Spinal cord (tissue), 10 donors: ENCODE measurements around the gene GTF2F2. TPM values are rescaled to one million over a fixed set of nuclear protein-coding genes. Genes with fewer than 3 reads are reported as not detected.

Experiments
- DNase-seq, 6 donors: peaks; one replicate each; pipeline versions ENCODE4 v3.0.0 to v3.0.0-alpha.2; 2013 to 2015; ENCODE audit warnings: low spot score in 6 of 6, low read depth in 4 of 6
- H3K27ac ChIP-seq: one replicate; pipeline ENCODE4 v1.5.1; 2013; ENCODE audit warnings: low read depth, low read length, control low read depth
- H3K27me3 ChIP-seq: one replicate; pipeline ENCODE4 v1.6.1; 2013; ENCODE audit warnings: low read length; ENCODE audit not compliant: control insufficient read depth, insufficient read depth
- H3K36me3 ChIP-seq: one replicate; pipeline ENCODE4 v1.6.1; 2013; ENCODE audit warnings: low read length; ENCODE audit not compliant: control insufficient read depth, insufficient read depth
- H3K4me1 ChIP-seq: one replicate; pipeline ENCODE4 v1.6.1; 2013; ENCODE audit warnings: low read length; ENCODE audit not compliant: control insufficient read depth, insufficient read depth
- H3K4me3 ChIP-seq: one replicate; pipeline ENCODE4 v1.5.1; 2013; ENCODE audit warnings: low read depth, low read length, control low read depth
- H3K9me3 ChIP-seq: one replicate; pipeline ENCODE4 v1.6.1; 2013; ENCODE audit warnings: low read length; ENCODE audit not compliant: control insufficient read depth, insufficient read depth
- WGBS: methylation state at CpG from one replicate; pipeline ENCODE4 v1.1.5; 2013; ENCODE audit warnings: missing lambda C conversion rate; ENCODE audit not compliant: insufficient coverage; 5-methylcytosine and 5-hydroxymethylcytosine counted together
- polyA plus RNA-seq, 2 donors: library from polyadenylated mRNA; unstranded; fragments of 120-200 nt; gene quantifications; one replicate each; pipeline ENCODE4 v1.2.1, GENCODE V29; 2013; ENCODE audit not compliant: insufficient read length in 2 of 2
- total RNA-seq, 2 donors: library from RNA; depleted of rRNA in 1 of 2; stranded (reverse); fragments of 120-200 nt in 1 of 2; fragments of >200 nt in 1 of 2; gene quantifications; one replicate each; pipeline versions ENCODE4 v1.2.3 to v1.2.4, GENCODE V29; 2013 to 2014
- donor health status: healthy.

GTF2F2 gene
- total and polyA plus RNA-seq, 4 donors, result 24.7 to 34.1 (median 28.7) TPM

DNA sequence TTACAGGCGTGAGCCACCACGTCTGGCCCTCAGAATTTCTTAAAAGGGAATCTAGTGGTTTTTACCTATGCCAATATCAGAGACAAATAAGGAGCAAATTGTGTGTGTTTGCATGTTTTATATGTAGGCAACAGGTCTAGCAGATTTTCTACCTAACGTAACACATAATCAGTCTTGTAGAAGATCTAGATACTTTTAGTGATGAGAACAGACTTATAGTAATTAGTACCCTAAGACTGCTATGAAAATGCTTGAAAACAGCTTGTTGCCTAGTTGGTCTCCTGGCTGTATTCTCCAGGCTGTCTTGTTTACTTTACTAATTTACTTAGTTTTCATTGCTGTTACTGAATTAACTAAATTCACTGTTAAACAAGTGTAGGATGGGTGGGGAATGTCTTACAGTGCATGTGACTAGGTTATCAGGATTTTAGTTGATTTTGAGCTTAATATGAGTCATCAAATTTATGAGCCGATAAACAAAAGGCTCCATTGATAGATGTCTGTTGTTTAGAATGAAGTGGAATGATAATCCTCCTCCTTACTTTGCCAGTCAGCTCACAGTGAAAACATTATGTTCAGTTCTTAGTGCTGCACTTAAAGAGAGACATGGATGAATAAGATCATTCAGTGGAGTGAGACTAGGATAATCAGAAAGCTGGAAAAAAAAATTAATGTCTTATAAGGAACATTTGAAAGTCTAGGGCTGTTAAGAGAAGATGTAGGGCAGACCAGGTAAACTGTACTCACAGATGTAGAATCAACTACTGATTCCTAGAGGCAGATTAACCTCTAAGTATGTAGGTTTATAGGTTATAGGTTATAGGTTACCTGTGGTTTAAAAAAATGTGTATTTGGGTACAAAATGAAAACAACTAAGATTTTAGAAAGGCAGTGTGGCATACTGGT lies 22.4 kb downstream of the GTF2F2 start:
- H3K27ac ChIP-seq, result peak overlapping the region; percentile 6
- no peaks in the 10 kb centered on the region for H3K9me3 ChIP-seq
- H3K27me3 ChIP-seq, result no peaks in the 10 kb centered on the region
- peak in 2 of 6 donors; percentile 43 to 45 for DNase-seq
- no CpG with 5 or more reads among the region's 4 CpGs for WGBS
- H3K4me3 ChIP-seq, result no peak overlapping the region
- H3K4me1 ChIP-seq, result peaks cover 7% of the 10 kb centered on the region
- H3K36me3 ChIP-seq, result peaks cover 6% of the 10 kb centered on the region

DNA sequence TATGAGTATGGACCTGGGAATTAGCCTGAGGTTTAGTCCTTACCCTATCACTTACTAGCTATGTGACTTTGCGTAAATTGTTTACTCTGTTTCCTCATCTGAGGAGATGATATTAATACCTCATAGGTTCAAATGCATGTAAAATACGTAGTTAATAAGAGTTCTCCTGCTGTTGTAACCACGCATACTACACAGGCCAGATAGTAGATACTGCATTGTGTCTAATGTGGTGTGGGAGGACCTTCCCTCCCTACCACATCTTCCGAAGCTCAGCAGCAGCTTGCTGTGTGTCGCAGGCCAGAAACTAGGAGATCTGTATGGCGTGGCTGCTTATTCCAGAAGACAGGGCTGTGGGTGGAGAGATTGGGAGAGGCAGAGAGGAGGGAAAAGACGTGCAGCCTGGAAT lies 23.0 kb downstream of the GTF2F2 start:
- no peaks in the 10 kb centered on the region for H3K27me3 ChIP-seq
- no peaks in the 10 kb centered on the region for H3K9me3 ChIP-seq
- H3K27ac ChIP-seq, result peak overlapping the region; percentile 6
- H3K36me3 ChIP-seq, result peaks cover 4% of the 10 kb centered on the region
- no peak overlapping the region for H3K4me3 ChIP-seq
- no peak for DNase-seq
- WGBS, result 69% methylated on average over 2 of the region's 7 CpGs
- H3K4me1 ChIP-seq, result peaks cover 7% of the 10 kb centered on the region

DNA sequence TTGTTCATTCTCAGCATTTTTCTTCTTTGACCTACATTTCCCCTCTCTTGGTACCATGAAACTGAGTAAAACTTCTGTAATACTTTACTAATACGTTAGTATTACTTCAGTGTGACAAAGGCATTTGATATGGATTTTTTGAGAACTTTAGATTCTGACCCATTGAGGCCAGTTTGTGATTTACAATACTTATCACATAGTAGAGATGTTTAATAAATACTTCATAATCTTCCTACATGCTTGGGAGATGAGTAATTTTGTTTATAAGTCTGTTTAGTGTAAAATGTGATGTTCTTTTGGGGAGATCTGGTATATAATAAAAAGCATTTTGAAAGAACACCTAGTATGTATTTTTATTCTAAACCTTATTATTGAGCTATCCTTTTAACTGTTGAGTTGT lies 29.7 kb downstream of the GTF2F2 start:
- no peak for DNase-seq
- WGBS, result no CpG with 5 or more reads among the region's 1 CpG
- Histone ChIP-seq H3K36me3 (no peaks in the 10 kb centered on the region), H3K27ac (no peak overlapping the region), H3K4me1 (no peaks in the 10 kb centered on the region), H3K9me3 (no peaks in the 10 kb centered on the region), H3K27me3 (no peaks in the 10 kb centered on the region), H3K4me3 (no peak overlapping the region)

DNA sequence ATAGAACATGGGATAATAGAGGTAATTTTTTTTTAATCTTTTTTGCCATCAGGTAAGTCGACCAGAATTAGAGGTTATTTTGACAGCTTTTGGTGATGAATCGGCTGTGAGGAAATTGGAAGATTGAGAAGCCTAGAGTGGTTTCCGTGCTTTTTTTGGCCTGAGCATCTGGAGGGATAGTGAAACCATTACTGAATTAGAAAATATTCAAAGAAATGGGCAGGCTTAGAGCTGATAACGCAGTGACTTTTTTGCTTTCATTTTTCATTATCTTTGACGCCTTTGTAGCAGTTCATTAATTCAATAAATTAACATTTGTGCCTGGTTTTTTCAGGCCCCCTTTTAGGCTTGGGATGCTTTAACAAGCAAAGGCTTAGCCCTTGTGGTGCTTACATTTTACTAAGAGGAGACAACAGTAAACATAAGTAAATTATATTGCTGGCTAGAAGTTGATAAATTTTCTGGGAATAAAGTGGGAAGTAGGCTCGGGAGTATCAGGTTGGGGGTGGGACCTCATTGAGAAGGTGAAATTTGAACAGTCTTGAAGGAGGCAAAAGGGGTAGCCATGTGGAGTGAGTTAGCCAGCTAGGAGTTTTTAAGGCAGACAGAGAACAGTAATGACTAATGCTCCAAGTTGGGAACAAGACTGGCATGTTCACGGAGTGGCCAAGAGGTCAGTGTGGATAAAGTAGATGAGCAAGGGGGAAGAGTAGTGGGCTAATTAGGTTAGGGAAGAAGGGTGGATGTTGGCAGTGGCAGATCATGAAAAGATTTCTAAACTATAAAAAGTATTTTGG lies 36.5 kb downstream of the GTF2F2 start:
- Histone ChIP-seq H3K4me1 (no peaks in the 10 kb centered on the region), H3K27me3 (no peaks in the 10 kb centered on the region), H3K27ac (no peak overlapping the region), H3K4me3 (no peak overlapping the region), H3K36me3 (peaks cover 2% of the 10 kb centered on the region), H3K9me3 (no peaks in the 10 kb centered on the region)
- DNase-seq, result no peak
- 98% methylated on average over 4 of the region's 7 CpGs for WGBS

DNA sequence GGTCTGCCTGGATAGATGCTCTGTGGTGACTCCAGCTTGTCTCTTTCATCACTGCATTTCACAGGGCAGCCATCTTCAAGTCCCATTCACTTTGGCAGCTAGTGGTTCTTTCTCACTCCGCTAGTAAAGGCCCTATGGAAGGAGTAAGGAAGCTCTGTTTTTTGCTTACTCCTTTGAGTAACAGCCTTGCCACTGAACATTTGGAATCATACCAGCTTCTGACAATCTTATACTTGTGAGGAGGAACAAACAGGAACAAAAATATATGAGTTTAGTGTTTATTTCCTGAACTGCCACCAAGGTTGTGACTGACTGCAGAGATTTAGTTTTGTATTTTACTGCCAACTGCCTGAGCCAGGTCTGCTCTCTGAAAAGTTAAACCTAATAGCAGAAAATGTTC lies 41.9 kb downstream of the GTF2F2 start:
- H3K27ac ChIP-seq, result peak overlapping the region; percentile 33
- no peaks in the 10 kb centered on the region for H3K27me3 ChIP-seq
- H3K36me3 ChIP-seq, result peaks cover 2% of the 10 kb centered on the region
- H3K4me3 ChIP-seq, result no peak overlapping the region
- H3K4me1 ChIP-seq, result no peaks in the 10 kb centered on the region
- WGBS, result no CpG with 5 or more reads among the region's 1 CpG
- DNase-seq, result peak in 2 of 6 donors; percentile 21 to 43
- no peaks in the 10 kb centered on the region for H3K9me3 ChIP-seq

DNA sequence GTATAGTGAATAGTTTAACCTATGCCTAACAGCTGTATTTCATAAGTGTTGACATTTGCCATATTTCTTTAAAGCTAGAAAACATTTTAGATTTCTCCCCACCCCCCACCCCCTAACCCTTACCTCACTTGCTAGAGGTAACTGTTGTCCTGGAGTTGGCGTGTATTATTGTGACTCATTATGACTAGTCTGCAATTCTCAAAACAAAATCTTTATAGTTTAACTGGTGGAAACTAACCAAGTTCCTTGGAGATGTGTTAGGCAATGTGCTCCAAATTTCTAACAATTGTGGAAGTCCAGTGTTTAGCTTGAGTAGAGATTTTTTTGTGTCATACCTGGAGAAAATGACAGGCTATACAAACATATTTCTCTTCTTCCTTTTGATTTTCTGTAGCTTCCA lies 42.5 kb downstream of the GTF2F2 start:
- no peaks in the 10 kb centered on the region for H3K9me3 ChIP-seq
- no peaks in the 10 kb centered on the region for H3K4me1 ChIP-seq
- no peak overlapping the region for H3K4me3 ChIP-seq
- H3K36me3 ChIP-seq, result peaks cover 2% of the 10 kb centered on the region
- WGBS, result no CpG with 5 or more reads among the region's 1 CpG
- no peak overlapping the region for H3K27ac ChIP-seq
- H3K27me3 ChIP-seq, result no peaks in the 10 kb centered on the region
- no peak for DNase-seq

DNA sequence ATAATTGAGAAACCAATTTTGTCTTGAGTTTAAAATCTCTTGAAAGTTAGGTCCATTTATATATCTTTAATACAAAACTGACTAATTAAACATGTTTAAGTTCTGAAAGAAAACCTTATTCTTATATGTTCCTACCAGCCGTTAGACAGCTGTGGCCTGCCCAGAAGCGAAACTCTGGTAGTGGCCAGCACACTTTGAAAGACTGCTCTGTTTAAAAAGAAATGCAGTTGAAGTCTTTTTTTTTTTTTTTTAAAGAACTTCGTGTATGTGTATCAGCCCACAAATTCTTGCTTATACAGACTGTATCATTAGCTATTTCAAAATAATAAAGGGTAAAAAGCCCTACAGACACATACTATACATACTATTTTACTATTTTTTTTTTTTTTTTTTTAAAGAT lies 46.5 kb downstream of the GTF2F2 start:
- Histone ChIP-seq H3K36me3 (peaks cover 5% of the 10 kb centered on the region), H3K27ac (no peak overlapping the region), H3K27me3 (no peaks in the 10 kb centered on the region), H3K4me1 (peaks cover 3% of the 10 kb centered on the region), H3K9me3 (no peaks in the 10 kb centered on the region), H3K4me3 (no peak overlapping the region)
- DNase-seq, result no peak
- no CpG with 5 or more reads among the region's 3 CpGs for WGBS

DNA sequence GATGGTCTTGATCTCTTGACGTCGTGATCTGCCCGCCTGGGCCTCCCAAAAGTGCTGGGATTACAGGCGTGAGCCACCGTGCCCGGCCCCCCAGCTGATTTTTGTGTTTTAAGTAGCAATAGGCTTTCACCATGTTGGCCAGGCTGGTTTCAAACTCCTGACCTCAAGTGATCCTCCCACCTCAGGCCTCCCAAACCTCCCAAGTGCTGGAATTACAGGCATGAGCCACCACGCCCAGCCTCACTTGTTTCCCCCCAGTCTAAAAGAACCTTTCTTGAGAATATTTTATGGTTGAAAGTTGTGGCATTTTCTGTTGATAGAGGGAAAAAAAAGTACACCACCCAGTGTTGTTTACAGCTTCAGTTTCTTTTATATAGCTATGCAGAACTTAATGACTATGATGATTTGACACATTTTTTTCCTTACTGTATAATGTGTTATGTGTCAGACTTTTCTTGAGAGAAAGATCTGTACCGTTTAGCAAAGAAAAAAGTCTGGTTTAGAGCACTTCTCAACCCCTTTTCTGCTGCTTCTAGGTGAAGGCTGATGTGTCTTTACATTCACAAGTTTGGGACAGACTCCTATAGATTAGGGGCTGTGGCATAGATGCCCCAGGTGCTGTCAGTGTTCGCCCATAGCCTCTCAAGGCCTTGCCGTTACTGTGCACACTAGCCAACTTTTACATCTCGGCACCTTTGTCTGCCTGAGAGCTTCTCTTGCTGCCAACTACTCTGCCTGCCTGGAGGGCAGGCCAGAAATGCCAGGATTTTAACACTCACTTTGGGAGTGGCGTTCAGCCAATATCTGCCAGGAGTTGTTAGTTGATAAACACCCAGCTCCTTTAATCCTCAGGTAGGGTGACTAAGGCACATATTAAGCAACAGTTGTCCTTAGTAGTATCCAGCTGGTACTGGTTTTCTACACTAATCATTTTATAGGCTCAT lies 47.6 kb downstream of the GTF2F2 start:
- Histone ChIP-seq H3K4me3 (no peak overlapping the region), H3K4me1 (peaks cover 3% of the 10 kb centered on the region), H3K27me3 (no peaks in the 10 kb centered on the region), H3K9me3 (no peaks in the 10 kb centered on the region), H3K27ac (no peak overlapping the region), H3K36me3 (peaks cover 5% of the 10 kb centered on the region)
- DNase-seq, result peak in 1 of 6 donors; percentile 22
- 80% methylated on average over 6 of the region's 12 CpGs for WGBS

DNA sequence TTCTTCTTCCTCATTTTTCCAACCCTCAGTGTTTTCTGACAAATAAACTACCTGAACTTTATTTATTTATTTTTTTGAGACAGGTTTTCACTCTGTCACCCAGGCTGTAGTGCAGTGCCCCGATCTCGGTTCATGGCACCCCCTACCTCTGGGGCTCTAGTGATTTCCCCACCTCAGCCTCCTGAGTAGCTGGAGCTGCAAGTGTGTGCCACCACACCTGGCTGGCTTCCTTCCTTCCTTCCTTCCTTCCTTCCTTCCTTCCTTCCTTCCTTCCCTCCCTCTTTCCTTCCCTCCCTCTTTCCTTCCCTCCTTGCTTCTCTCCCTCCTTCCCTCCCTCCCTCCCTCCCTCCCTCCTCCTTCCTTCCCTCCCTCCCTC lies 48.2 kb downstream of the GTF2F2 start:
- no peak for DNase-seq
- H3K36me3 ChIP-seq, result peaks cover 5% of the 10 kb centered on the region
- no peak overlapping the region for H3K27ac ChIP-seq
- 92% methylated on average over 2 of the region's 2 CpGs for WGBS
- no peak overlapping the region for H3K4me3 ChIP-seq
- H3K4me1 ChIP-seq, result peaks cover 3% of the 10 kb centered on the region
- H3K27me3 ChIP-seq, result no peaks in the 10 kb centered on the region
- H3K9me3 ChIP-seq, result no peaks in the 10 kb centered on the region
